Measurements from ENCODE around the gene SH3GL2.

DNA sequence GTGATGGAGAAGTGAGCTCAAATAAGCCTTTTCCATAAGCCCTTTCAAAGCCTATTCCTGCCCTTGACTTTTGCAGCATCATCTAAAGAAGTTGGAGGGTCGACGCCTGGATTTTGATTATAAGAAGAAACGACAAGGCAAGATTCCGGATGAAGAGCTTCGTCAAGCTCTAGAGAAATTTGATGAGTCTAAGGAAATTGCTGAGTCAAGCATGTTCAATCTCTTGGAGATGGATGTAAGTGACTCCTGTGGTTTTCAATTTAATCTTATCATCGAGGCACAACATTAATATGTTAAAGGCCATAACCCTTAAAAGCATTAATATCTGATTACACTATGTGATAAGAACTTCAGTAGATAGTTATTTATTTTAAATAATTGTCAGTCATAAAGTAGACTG lies 210.4 kb downstream of the SH3GL2 start:
- TF ChIP-seq, protein P1, sequence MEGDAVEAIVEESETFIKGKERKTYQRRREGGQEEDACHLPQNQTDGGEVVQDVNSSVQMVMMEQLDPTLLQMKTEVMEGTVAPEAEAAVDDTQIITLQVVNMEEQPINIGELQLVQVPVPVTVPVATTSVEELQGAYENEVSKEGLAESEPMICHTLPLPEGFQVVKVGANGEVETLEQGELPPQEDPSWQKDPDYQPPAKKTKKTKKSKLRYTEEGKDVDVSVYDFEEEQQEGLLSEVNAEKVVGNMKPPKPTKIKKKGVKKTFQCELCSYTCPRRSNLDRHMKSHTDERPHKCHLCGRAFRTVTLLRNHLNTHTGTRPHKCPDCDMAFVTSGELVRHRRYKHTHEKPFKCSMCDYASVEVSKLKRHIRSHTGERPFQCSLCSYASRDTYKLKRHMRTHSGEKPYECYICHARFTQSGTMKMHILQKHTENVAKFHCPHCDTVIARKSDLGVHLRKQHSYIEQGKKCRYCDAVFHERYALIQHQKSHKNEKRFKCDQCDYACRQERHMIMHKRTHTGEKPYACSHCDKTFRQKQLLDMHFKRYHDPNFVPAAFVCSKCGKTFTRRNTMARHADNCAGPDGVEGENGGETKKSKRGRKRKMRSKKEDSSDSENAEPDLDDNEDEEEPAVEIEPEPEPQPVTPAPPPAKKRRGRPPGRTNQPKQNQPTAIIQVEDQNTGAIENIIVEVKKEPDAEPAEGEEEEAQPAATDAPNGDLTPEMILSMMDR (IDR thresholded peaks at IDR 0.05): no peak
- TF ChIP-seq POLR2A (IDR thresholded peaks at IDR 0.05): no peak

Measured in Peyer's patch (tissue), 4 donors.